Measurements from ENCODE around the gene RAI14. TPM values are rescaled to one million over a fixed set of nuclear protein-coding genes. Genes with fewer than 3 reads are reported as not detected.

Gene RAI14
- total and polyA plus RNA-seq, 2 donors (not counting 1 experiment from before 2014, with no cell fraction given): 98.7 to 125 TPM

GRCh38 chr5:34803974-34804732 lies 148.0 kb downstream of the RAI14 start:
- Histone ChIP-seq H3K79me2 (ENCODE audit: control insufficient read depth, insufficient read depth, low read length) (no peaks in the 10 kb centered on the region), H3K4me1 (ENCODE audit: control insufficient read depth, extremely low read depth, insufficient read depth, low read length) (no peaks in the 10 kb centered on the region), H3K9ac (ENCODE audit: insufficient read depth, low read length) (no peak overlapping the region), H3K36me3 (ENCODE audit: control insufficient read depth, insufficient read depth, low read length) (peaks cover 18% of the 10 kb centered on the region), H3K9me3 (ENCODE audit: control insufficient read depth, insufficient read depth, low read depth, low read length) (no peaks in the 10 kb centered on the region), H3K27me3 (ENCODE audit: control insufficient read depth, insufficient read depth, low read length) (no peaks in the 10 kb centered on the region), H4K20me1 (ENCODE audit: control insufficient read depth, extremely low read depth, insufficient read depth, low read length) (no peaks in the 10 kb centered on the region), H2AFZ (ENCODE audit: low read length) (no peak overlapping the region), H3K4me3 (replicated peaks in 1 of 4; ENCODE audit: control extremely low read depth in 1 of 4, insufficient read depth in 1 of 4, low read depth in 3 of 4, low read length in 4 of 4) (no peak overlapping the region), H3K4me2 (ENCODE audit: extremely low read depth, insufficient read depth, low read length) (no peak overlapping the region), H3K27ac (ENCODE audit: insufficient read depth, low read length) (no peak overlapping the region)
- peak in 1 of 2 donors; percentile 61 for DNase-seq (ENCODE audit: low read depth in 2 of 2)
- TF ChIP-seq EZH2 (IDR thresholded peaks at IDR 0.05; ENCODE audit: low read length, missing control alignments): no peak
- TF ChIP-seq, protein P1, sequence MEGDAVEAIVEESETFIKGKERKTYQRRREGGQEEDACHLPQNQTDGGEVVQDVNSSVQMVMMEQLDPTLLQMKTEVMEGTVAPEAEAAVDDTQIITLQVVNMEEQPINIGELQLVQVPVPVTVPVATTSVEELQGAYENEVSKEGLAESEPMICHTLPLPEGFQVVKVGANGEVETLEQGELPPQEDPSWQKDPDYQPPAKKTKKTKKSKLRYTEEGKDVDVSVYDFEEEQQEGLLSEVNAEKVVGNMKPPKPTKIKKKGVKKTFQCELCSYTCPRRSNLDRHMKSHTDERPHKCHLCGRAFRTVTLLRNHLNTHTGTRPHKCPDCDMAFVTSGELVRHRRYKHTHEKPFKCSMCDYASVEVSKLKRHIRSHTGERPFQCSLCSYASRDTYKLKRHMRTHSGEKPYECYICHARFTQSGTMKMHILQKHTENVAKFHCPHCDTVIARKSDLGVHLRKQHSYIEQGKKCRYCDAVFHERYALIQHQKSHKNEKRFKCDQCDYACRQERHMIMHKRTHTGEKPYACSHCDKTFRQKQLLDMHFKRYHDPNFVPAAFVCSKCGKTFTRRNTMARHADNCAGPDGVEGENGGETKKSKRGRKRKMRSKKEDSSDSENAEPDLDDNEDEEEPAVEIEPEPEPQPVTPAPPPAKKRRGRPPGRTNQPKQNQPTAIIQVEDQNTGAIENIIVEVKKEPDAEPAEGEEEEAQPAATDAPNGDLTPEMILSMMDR (conservative IDR thresholded peaks at IDR 0.05 in 1 of 2, IDR thresholded peaks at IDR 0.05 in 1 of 2; ENCODE audit: low read depth in 1 of 2, low read length in 2 of 2): no peak

- Histone ChIP-seq H3K27ac (ENCODE audit: insufficient read depth, low read length) (no peak overlapping the region), H3K27me3 (ENCODE audit: control insufficient read depth, insufficient read depth, low read length) (no peaks in the 10 kb centered on the region), H3K4me3 (replicated peaks in 1 of 4; ENCODE audit: control extremely low read depth in 1 of 4, insufficient read depth in 1 of 4, low read depth in 3 of 4, low read length in 4 of 4) (no peak overlapping the region), H3K4me2 (ENCODE audit: extremely low read depth, insufficient read depth, low read length) (no peak overlapping the region), H4K20me1 (ENCODE audit: control insufficient read depth, extremely low read depth, insufficient read depth, low read length) (no peaks in the 10 kb centered on the region), H3K79me2 (ENCODE audit: control insufficient read depth, insufficient read depth, low read length) (no peaks in the 10 kb centered on the region), H3K36me3 (ENCODE audit: control insufficient read depth, insufficient read depth, low read length) (peaks cover 18% of the 10 kb centered on the region), H2AFZ (ENCODE audit: low read length) (no peak overlapping the region), H3K9ac (ENCODE audit: insufficient read depth, low read length) (no peak overlapping the region), H3K9me3 (ENCODE audit: control insufficient read depth, insufficient read depth, low read depth, low read length) (no peaks in the 10 kb centered on the region), H3K4me1 (ENCODE audit: control insufficient read depth, extremely low read depth, insufficient read depth, low read length) (no peaks in the 10 kb centered on the region)
- peak in 1 of 2 donors; percentile 70 for DNase-seq (ENCODE audit: low read depth in 2 of 2)
- TF ChIP-seq EZH2 (IDR thresholded peaks at IDR 0.05; ENCODE audit: low read length, missing control alignments): no peak
- TF ChIP-seq, protein P1 (conservative IDR thresholded peaks at IDR 0.05 in 1 of 2, IDR thresholded peaks at IDR 0.05 in 1 of 2; ENCODE audit: low read depth in 1 of 2, low read length in 2 of 2): no peak
These were observed 148.8 kb downstream of the RAI14 start for GRCh38 chr5:34804913-34805312.

DNA sequence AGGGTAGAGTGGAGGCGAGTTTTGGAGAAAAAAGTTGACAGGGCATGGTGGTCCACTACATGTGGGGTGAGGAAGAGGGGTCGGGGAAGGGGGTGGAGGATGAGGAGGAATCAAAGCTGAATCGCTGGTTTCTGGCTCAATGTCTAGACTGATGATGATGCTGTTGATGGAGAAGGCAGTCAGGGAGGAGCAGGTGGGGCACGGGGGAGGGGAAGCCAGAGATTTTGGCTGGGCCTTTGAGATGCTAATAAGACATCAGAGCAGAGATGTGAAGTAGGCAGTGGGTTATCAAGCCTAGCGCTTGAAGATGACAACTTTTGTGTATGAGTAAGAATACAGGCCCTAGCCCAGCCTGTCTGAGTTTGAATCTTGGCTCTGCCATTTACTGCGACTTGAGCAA lies 150.4 kb downstream of the RAI14 start:
- no peaks in the 10 kb centered on the region for H3K4me1 ChIP-seq (ENCODE audit: control insufficient read depth, extremely low read depth, insufficient read depth, low read length)
- H4K20me1 ChIP-seq (ENCODE audit: control insufficient read depth, extremely low read depth, insufficient read depth, low read length): no peaks in the 10 kb centered on the region
- H2AFZ ChIP-seq (ENCODE audit: low read length): no peak overlapping the region
- H3K9me3 ChIP-seq (ENCODE audit: control insufficient read depth, insufficient read depth, low read depth, low read length): no peaks in the 10 kb centered on the region
- H3K9ac ChIP-seq (ENCODE audit: insufficient read depth, low read length): no peak overlapping the region
- no peak overlapping the region for H3K4me3 ChIP-seq (replicated peaks in 1 of 4; ENCODE audit: control extremely low read depth in 1 of 4, insufficient read depth in 1 of 4, low read depth in 3 of 4, low read length in 4 of 4)
- no peak overlapping the region for H3K4me2 ChIP-seq (ENCODE audit: extremely low read depth, insufficient read depth, low read length)
- no peak for TF ChIP-seq EZH2 (IDR thresholded peaks at IDR 0.05; ENCODE audit: low read length, missing control alignments)
- no peaks in the 10 kb centered on the region for H3K27me3 ChIP-seq (ENCODE audit: control insufficient read depth, insufficient read depth, low read length)
- no peak overlapping the region for H3K27ac ChIP-seq (ENCODE audit: insufficient read depth, low read length)
- no peaks in the 10 kb centered on the region for H3K79me2 ChIP-seq (ENCODE audit: control insufficient read depth, insufficient read depth, low read length)
- DNase-seq (ENCODE audit: low read depth in 2 of 2): no peak
- peaks cover 18% of the 10 kb centered on the region for H3K36me3 ChIP-seq (ENCODE audit: control insufficient read depth, insufficient read depth, low read length)
